ENCODE results near the gene HOXA3. TPM values are rescaled to one million over a fixed set of nuclear protein-coding genes. Genes with fewer than 3 reads are reported as not detected.
A peak's percentile ranks its signal among the peaks of the same experiment; 100 is the strongest.

Gene HOXA3
- total and polyA plus RNA-seq, 2 of the 13 experiments (the other 11 are each of a cell fraction or from before 2014, with no cell fraction given) = 2.9 to 4.6 TPM

DNA sequence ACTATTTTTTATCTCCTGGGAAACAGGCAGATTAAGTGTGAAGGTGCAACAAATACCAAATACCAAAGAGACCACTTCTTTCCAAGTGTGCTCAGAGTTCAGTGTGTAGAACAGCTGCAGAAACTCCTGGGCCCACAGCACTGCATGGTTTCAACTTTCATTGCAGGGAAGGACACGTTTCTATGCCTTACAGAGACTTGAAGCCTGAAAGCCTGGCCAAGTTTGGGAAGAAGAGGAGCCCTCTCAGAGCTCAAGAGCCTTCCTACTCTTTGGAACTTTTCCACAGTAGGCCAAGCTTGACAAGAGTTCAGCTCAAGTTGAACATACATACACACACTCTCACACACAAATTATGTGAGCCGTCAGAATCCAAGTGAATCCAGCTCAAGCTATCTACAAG, 24.3 kb downstream of the HOXA3 start:
- Histone ChIP-seq H3K4me3 (replicated peaks in 1 of 3; ENCODE audit: insufficient read depth in 1 of 3, low read depth in 2 of 3, low read length in 3 of 3) (no peak overlapping the region), H3K79me2 (ENCODE audit: insufficient read depth, low read length) (peaks cover 9% of the 10 kb centered on the region), H3K27me3 (ENCODE audit: control insufficient read depth in 1 of 2, insufficient read depth in 2 of 2, low read length in 2 of 2) (no peaks in the 10 kb centered on the region), H2AFZ (ENCODE audit: low read length) (no peak overlapping the region), H3K4me1 (ENCODE audit: insufficient read depth, low read length) (peaks cover 88% of the 10 kb centered on the region), H3K9ac (ENCODE audit: insufficient read depth, low read depth, low read length) (0 out of 2 replicates have a peak overlapping the region, but pooled peaks have one; percentile 0), H3K9me3 (ENCODE audit: low read length) (no peaks in the 10 kb centered on the region), H4K20me1 (ENCODE audit: insufficient read depth, low read length) (no peaks in the 10 kb centered on the region), H3K4me2 (ENCODE audit: low read depth, low read length) (0 out of 2 replicates have a peak overlapping the region, but pooled peaks have one; percentile 11), H3K27ac (ENCODE audit: extremely low read length, insufficient read depth, low read length) (no peak overlapping the region), H3K36me3 (replicated peaks in 1 of 2; ENCODE audit: control insufficient read depth in 1 of 2, insufficient read depth in 2 of 2, low read length in 2 of 2) (peaks cover 0 to 8% of the 10 kb centered on the region in 2 experiments; a peak in 1 of 5 replicates)
- no peak for ATAC-seq
- peak; percentile 44 for FAIRE-seq
- CTCF ChIA-PET (ENCODE audit: low intra/inter-chr PET ratio, low total read pairs) = no interaction called here
- in situ Hi-C loops (cut with HindIII; ENCODE audit: extremely low pct_ligation_motif_present, low pct_unique_long_range_greater_than_20kb) (no loop called here), intact Hi-C loops (cut with micrococcal nuclease; ENCODE audit: unreplicated experiment) (no loop called here)
- no TSS peak for BruUV-seq (replicated peaks)
- DNase-seq (ENCODE audit: low spot score) = no peak
- POLR2A ChIA-PET = interaction anchor here (0.9 to 1.2 kb wide), 2 partner anchors 8 to 32 kb away, joined by 3 read pairs; partner anchors contain the start of gene HOXA1
- TF ChIP-seq, protein P1, sequence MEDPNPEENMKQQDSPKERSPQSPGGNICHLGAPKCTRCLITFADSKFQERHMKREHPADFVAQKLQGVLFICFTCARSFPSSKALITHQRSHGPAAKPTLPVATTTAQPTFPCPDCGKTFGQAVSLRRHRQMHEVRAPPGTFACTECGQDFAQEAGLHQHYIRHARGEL (CRISPR knock-in tag; IDR thresholded peaks at IDR 0.05) = no peak
- WGBS (ENCODE audit: low lambda C conversion rate) = 55% methylated on average over 2 of the region's 2 CpGs

DNA sequence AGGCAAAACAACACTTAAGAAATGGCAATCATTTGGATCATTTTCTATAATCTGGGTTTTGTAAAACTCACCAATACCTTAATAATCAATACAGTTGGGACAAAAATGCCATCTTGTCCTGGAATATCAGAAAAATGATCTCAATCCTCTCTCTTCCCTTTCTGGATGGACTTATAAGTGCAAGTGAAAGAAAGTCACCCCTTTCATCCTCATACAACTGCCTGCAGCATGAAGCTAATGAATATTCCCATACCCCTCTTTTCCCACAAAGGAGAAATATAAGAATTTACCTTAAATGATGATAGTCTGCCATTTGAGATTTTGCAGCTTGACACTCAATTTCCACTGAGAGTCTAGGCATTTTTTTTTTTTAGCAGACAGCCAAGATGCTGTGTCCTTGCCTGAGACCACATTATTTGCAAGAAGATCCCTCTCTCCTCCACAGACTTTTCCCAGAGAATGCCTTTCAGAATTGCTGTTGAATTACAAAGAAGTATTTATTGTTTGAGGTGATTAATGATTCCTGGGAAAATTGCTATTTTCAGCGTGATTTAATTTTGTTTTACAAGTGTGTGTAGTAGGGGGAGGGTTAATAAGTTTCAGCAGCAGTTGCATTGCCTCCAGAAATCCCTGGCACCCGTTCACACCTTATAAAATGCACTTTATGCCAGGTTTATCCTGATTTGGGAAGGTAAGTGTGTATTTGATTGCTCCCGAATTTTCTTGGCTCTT, 25.6 kb downstream of the HOXA3 start:
- ChIA-PET POLR2A (no interaction called here), CTCF (ENCODE audit: low intra/inter-chr PET ratio, low total read pairs) (no interaction called here)
- no peak overlapping the region for H3K9ac ChIP-seq (ENCODE audit: insufficient read depth, low read depth, low read length)

More for the DNA sequence above, 25.6 kb downstream of the HOXA3 start:
- Histone ChIP-seq H3K27me3 (ENCODE audit: control insufficient read depth in 1 of 2, insufficient read depth in 2 of 2, low read length in 2 of 2) (no peaks in the 10 kb centered on the region; a peak in 1 of 5 replicates), H3K79me2 (ENCODE audit: insufficient read depth, low read length) (peaks cover 17% of the 10 kb centered on the region), H2AFZ (ENCODE audit: low read length) (no peak overlapping the region), H3K27ac (ENCODE audit: extremely low read length, insufficient read depth, low read length) (no peak overlapping the region), H3K4me2 (ENCODE audit: low read depth, low read length) (no peak overlapping the region), H4K20me1 (ENCODE audit: insufficient read depth, low read length) (no peaks in the 10 kb centered on the region), H3K4me1 (ENCODE audit: insufficient read depth, low read length) (peaks cover 76% of the 10 kb centered on the region), H3K4me3 (replicated peaks in 1 of 3; ENCODE audit: insufficient read depth in 1 of 3, low read depth in 2 of 3, low read length in 3 of 3) (no peak overlapping the region), H3K9me3 (ENCODE audit: low read length) (no peaks in the 10 kb centered on the region), H3K36me3 (replicated peaks in 1 of 2; ENCODE audit: control insufficient read depth in 1 of 2, insufficient read depth in 2 of 2, low read length in 2 of 2) (peaks cover 0 to 8% of the 10 kb centered on the region in 2 experiments; a peak in 1 of 5 replicates)
- TF ChIP-seq ZNF468 (CRISPR knock-in tag; IDR thresholded peaks at IDR 0.05) (no peak), SP140L (CRISPR knock-in tag; IDR thresholded peaks at IDR 0.05; ENCODE audit: borderline replicate concordance) (no peak), SP4 (CRISPR knock-in tag; IDR thresholded peaks at IDR 0.05) (no peak), GATAD2A (CRISPR knock-in tag; IDR thresholded peaks at IDR 0.05) (no peak), HNF4G (IDR thresholded peaks at IDR 0.05; ENCODE audit: borderline replicate concordance, low read depth, low read length) (no peak), HNF4G (CRISPR knock-in tag; IDR thresholded peaks at IDR 0.05; ENCODE audit: borderline replicate concordance, low read depth) (no peak), SOX6 (IDR thresholded peaks at IDR 0.05) (no peak), SOX6 (CRISPR knock-in tag; IDR thresholded peaks at IDR 0.05) (no peak), MBNL3 (CRISPR knock-in tag; conservative IDR thresholded peaks at IDR 0.05) (no peak), SPEN (CRISPR knock-in tag; IDR thresholded peaks at IDR 0.05; ENCODE audit: low read depth) (no peak), ZBTB7A (CRISPR knock-in tag; IDR thresholded peaks at IDR 0.05) (no peak)
- TF ChIP-seq, protein P2, sequence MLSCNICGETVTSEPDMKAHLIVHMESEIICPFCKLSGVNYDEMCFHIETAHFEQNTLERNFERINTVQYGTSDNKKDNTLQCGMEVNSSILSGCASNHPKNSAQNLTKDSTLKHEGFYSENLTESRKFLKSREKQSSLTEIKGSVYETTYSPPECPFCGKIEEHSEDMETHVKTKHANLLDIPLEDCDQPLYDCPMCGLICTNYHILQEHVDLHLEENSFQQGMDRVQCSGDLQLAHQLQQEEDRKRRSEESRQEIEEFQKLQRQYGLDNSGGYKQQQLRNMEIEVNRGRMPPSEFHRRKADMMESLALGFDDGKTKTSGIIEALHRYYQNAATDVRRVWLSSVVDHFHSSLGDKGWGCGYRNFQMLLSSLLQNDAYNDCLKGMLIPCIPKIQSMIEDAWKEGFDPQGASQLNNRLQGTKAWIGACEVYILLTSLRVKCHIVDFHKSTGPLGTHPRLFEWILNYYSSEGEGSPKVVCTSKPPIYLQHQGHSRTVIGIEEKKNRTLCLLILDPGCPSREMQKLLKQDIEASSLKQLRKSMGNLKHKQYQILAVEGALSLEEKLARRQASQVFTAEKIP (CRISPR knock-in tag; IDR thresholded peaks at IDR 0.05; ENCODE audit: borderline replicate concordance) = no peak
- 85% methylated on average over 3 of the region's 3 CpGs for WGBS (ENCODE audit: low lambda C conversion rate)
- DNase-seq (ENCODE audit: low spot score) (no peak), FAIRE-seq (no peak), ATAC-seq (no peak)
- in situ Hi-C loops (cut with HindIII; ENCODE audit: extremely low pct_ligation_motif_present, low pct_unique_long_range_greater_than_20kb) (no loop called here), intact Hi-C loops (cut with micrococcal nuclease; ENCODE audit: unreplicated experiment) (no loop called here)
- BruUV-seq (replicated peaks) = no TSS peak

All from HepG2 (cell line).